Esophagus muscularis mucosa (tissue), 4 donors: ENCODE measurements around the gene CMTM5. TPM values are rescaled to one million over a fixed set of nuclear protein-coding genes. Genes with fewer than 3 reads are reported as not detected.
"Not testable (repeated sequence)": the region's sequence is repeated elsewhere in the genome, so short reads cannot be mapped to it uniquely, and the experiment has no call there.

Experiments
- DNase-seq: peaks from one replicate; pipeline ENCODE4 v3.0.0-alpha.2; 2017; ENCODE audit errors: extremely low spot score
- H3K27ac ChIP-seq, 4 donors: fragments of 200-600 bp; sonication (generic); replicated peaks in 1 of 4; 1 replicate in 3 of 4; 2 replicates in 1 of 4; pipeline ENCODE4 v1.5.1; 2016 to 2019; ENCODE audit warnings: mild to moderate bottlenecking in 1 of 4
- H3K27me3 ChIP-seq, 4 donors: fragments of 200-600 bp; sonication (generic); one replicate each; pipeline versions ENCODE4 v1.5.1 to v1.6.0; 2016 to 2019
- H3K36me3 ChIP-seq, 4 donors: fragments of 200-600 bp; sonication (generic); one replicate each; pipeline ENCODE4 v1.5.1; 2016 to 2019
- H3K4me1 ChIP-seq, 4 donors: fragments of 200-600 bp; sonication (generic); one replicate each; pipeline ENCODE4 v1.5.1; 2016 to 2019
- H3K4me3 ChIP-seq, 4 donors: fragments of 200-600 bp; sonication (generic); 1 replicate in 2 of 4; 2 replicates in 2 of 4; pipeline ENCODE4 v1.5.1; 2016 to 2019; ENCODE audit warnings: mild to moderate bottlenecking in 4 of 4, moderate library complexity in 1 of 4
- H3K9me3 ChIP-seq, 4 donors: fragments of 200-600 bp; sonication (generic); 1 replicate in 3 of 4; 2 replicates in 1 of 4; pipeline ENCODE4 v1.5.1; 2016 to 2019
- EP300 ChIP-seq: sonication (generic); formaldehyde crosslinking; IDR thresholded peaks from one replicate; pipeline ENCODE4 v1.6.1; 2017; ENCODE audit warnings: antibody characterized with exemption
- POLR2A ChIP-seq: fragments of 450-650 bp; IDR thresholded peaks from one replicate; pipeline ENCODE4 v1.6.1; 2017; ENCODE audit warnings: antibody characterized with exemption, moderate library complexity, mild to moderate bottlenecking, low read depth
- POLR2AphosphoS5 ChIP-seq, 2 donors: sonication (generic); formaldehyde crosslinking; IDR thresholded peaks; one replicate each; pipeline ENCODE4 v1.6.1; 2017; ENCODE audit warnings: antibody characterized with exemption in 2 of 2
- WGBS: methylation state at CpG from one replicate; pipeline ENCODE4 v1.1.5; 2018; 5-methylcytosine and 5-hydroxymethylcytosine counted together
- intact Hi-C: fragments of 100-400 bp; cut with DNase I; formaldehyde crosslinking; loops from one replicate; pipeline ENCODE4 v1.15.1; 2023
- small RNA-seq, 3 donors: library from RNA; depleted of rRNA; stranded (forward); fragments of <200 nt; gene quantifications; one replicate each; pipeline ENCODE3, GENCODE V24; 2016
- total RNA-seq, 4 donors: library from RNA; depleted of rRNA; stranded (reverse); fragments of >200 nt; gene quantifications; one replicate each; pipeline versions ENCODE4 v1.1.0 to v1.2.1, GENCODE V29; 2016
- TF ChIP-seq, protein P1 (sequence below), 3 experiments: fragments of 200-600 bp in 2 of 3; fragments of 450-650 bp in 1 of 3; sonication (generic) in 2 of 3; IDR thresholded peaks; one replicate each; pipeline ENCODE4 v1.5.1; 2017 to 2019; ENCODE audit warnings: antibody characterized with exemption in 3 of 3, mild to moderate bottlenecking in 2 of 3, moderate library complexity in 1 of 3

CMTM5 gene
- total RNA-seq, 4 donors from 2014 or later = 0.78 to 2.9 (median 1.9) TPM

DNA sequence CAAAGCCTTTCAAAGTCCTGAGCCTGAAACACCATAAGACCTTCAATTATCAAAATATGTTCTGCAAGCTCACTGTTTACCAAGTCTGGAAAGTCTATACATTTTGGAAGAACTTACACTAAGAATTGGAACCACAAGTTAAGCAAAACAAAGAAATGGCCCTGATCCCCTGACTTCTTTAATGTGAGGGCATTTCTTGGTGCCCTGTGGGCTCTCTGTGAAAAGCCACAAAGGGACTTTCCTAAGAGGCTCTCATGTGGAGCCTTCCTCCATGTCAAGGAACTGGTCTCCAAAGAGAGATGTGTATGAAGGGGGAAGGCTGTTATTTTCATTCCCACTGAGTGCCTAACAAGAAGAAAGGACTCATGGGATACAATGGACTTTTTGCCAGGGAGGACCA is 44.7 kb downstream of the CMTM5 start:
- Histone ChIP-seq H3K4me1 (no peaks in the 10 kb centered on the region), H3K4me3 (no peak overlapping the region), H3K27ac (no peak overlapping the region), H3K36me3 (peaks cover 0 to 62% (median 0%) of the 10 kb centered on the region in 4 donors), H3K9me3 (no peaks in the 10 kb centered on the region), H3K27me3 (no peaks in the 10 kb centered on the region)
- DNase-seq = no peak
- intact Hi-C loops = no loop called here
- TF ChIP-seq POLR2A (no peak), POLR2AphosphoS5 (IDR thresholded peaks at IDR 0.05) (no peak), EP300 (no peak)
- TF ChIP-seq, protein P1, sequence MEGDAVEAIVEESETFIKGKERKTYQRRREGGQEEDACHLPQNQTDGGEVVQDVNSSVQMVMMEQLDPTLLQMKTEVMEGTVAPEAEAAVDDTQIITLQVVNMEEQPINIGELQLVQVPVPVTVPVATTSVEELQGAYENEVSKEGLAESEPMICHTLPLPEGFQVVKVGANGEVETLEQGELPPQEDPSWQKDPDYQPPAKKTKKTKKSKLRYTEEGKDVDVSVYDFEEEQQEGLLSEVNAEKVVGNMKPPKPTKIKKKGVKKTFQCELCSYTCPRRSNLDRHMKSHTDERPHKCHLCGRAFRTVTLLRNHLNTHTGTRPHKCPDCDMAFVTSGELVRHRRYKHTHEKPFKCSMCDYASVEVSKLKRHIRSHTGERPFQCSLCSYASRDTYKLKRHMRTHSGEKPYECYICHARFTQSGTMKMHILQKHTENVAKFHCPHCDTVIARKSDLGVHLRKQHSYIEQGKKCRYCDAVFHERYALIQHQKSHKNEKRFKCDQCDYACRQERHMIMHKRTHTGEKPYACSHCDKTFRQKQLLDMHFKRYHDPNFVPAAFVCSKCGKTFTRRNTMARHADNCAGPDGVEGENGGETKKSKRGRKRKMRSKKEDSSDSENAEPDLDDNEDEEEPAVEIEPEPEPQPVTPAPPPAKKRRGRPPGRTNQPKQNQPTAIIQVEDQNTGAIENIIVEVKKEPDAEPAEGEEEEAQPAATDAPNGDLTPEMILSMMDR (IDR thresholded peaks at IDR 0.05) = no peak

DNA sequence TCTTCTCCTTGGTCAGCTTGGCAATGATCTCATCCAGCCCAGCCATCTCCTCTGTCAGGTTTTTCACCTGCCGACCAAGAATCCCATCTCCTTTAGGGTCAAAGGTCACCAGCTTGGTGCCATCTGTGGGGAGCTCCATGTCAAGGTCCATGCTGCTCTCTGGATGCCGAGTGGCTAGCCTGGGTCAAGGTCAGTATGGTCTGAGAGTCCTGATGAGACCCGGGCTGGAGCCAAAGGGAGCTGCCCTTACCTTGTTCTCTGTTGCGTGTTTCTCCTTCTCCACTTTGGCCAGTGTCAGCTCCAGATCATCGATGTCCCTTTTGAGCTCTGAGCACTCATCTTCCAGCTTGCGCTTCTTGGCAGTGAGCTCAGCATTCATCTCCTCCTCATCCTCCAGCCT is 46.8 kb downstream of the CMTM5 start:
- no peak for DNase-seq
- intact Hi-C loops = no loop called here
- Histone ChIP-seq H3K27ac (no peak overlapping the region), H3K4me1 (no peaks in the 10 kb centered on the region), H3K27me3 (no peaks in the 10 kb centered on the region), H3K4me3 (no peak overlapping the region), H3K9me3 (no peaks in the 10 kb centered on the region), H3K36me3 (peaks cover 0 to 42% (median 0%) of the 10 kb centered on the region in 4 donors)
- TF ChIP-seq, protein P1 (IDR thresholded peaks at IDR 0.05) = no peak
- TF ChIP-seq POLR2AphosphoS5 (IDR thresholded peaks at IDR 0.05) = no peak
- TF ChIP-seq POLR2A = no peak
- WGBS = 81% methylated on average over 6 of the region's 6 CpGs

DNA sequence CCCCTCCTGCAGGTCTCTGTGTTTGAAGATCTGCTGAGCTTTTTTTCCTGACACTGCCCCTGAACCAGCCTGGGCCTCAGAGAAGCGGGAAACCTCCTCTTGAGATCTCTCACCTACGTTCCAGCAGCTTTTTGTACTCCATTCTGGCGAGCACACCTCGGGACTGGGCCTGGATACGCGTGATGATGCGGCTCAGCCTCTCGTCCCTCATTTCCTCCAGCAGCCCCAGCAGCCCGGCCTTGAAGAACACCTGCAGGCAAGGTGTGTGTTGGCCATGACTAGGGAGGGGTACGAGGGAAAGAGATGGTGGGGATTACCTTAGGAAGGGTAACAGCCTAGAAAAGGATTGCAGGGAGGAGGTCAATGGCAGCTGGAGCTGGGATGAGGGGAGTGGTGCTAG is 48.3 kb downstream of the CMTM5 start:
- no peaks in the 10 kb centered on the region for H3K9me3 ChIP-seq
- 80% methylated on average over 10 of the region's 10 CpGs for WGBS
- TF ChIP-seq POLR2A (no peak), EP300 (no peak), POLR2AphosphoS5 (IDR thresholded peaks at IDR 0.05) (no peak)
- TF ChIP-seq, protein P1 (IDR thresholded peaks at IDR 0.05) = no peak
- H3K36me3 ChIP-seq = peaks cover 0 to 30% (median 0%) of the 10 kb centered on the region in 4 donors
- no peak overlapping the region for H3K27ac ChIP-seq
- H3K4me3 ChIP-seq = no peak overlapping the region
- intact Hi-C loops = no loop called here
- DNase-seq = no peak
- H3K4me1 ChIP-seq = no peaks in the 10 kb centered on the region
- no peaks in the 10 kb centered on the region for H3K27me3 ChIP-seq

DNA sequence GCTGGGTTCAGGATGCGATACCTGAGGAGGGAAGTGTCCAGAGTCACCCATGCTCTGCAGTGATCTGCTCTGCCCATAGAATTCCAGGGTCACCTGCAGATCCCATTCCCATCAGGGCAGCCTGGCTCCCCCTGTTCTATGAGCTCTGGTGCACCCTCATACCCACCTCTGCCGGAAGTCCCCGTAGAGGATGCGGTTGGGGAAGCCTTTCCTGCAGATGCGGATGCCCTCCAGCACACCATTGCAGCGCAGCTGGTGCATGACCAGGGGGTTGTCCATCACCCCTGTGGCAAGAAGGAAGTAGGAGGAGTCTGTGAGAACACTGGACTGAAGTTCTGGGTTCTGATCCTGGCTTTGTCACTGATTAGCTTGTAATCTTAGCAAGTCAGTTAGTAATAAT is 49.0 kb downstream of the CMTM5 start:
- H3K9me3 ChIP-seq, H3K27ac ChIP-seq, intact Hi-C loops, H3K27me3 ChIP-seq, H3K4me1 ChIP-seq, DNase-seq, H3K4me3 ChIP-seq: not testable (repeated sequence)
- H3K36me3 ChIP-seq = peaks cover 0 to 24% (median 0%) of the 10 kb centered on the region in 4 donors
- 100% methylated on average over 1 of the region's 6 CpGs for WGBS

DNA sequence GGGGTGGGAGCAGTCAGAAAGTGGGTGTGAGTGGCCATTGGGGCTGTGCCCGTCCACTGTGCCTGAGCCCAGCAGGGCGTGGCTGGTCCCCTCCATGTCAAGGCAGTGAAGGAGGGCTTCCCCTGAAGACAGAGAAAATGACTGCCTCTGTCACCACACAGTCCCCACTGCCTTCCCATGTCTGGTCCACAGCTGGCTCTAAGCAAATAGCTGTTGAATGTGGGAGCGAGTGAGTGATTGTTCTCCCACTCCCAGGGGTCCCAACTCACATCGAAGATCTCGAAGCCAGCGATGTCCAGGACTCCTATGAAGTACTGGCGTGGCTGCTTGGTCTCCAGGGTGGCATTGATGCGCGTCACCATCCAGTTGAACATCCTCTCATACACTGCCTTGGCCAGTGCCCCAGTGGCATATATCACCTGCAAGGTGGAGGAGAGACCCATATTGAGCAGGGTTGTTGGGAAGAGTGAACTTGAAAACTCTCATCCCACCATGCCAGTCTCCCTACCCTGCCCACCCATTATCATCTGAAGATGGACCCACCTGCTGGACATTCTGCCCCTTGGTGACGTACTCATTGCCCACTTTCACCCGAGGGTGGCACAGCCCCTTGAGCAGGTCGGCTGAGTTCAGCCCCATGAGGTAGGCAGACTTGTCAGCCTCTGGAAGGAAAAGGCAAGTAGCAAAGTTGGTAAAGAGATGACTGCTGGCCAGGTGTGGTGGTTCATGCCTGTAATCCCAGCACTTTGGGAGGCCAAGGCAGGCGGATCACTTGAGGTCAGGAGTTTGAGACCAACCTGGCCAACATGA is 52.0 kb downstream of the CMTM5 start:
- intact Hi-C loops = no loop called here
- WGBS = 90% methylated on average over 12 of the region's 13 CpGs
- H3K27me3 ChIP-seq = no peaks in the 10 kb centered on the region
- H3K27ac ChIP-seq = no peak overlapping the region
- no peaks in the 10 kb centered on the region for H3K9me3 ChIP-seq
- no peak overlapping the region for H3K4me3 ChIP-seq
- no peaks in the 10 kb centered on the region for H3K4me1 ChIP-seq
- no peak for TF ChIP-seq POLR2A
- no peak for TF ChIP-seq POLR2AphosphoS5 (IDR thresholded peaks at IDR 0.05)
- TF ChIP-seq, protein P1 (IDR thresholded peaks at IDR 0.05) = no peak
- TF ChIP-seq EP300 = no peak
- no peak for DNase-seq
- H3K36me3 ChIP-seq = no peaks in the 10 kb centered on the region

Small RNA genes within 50 kb of the gene (small RNA-seq; reads per million reads assigned to genes)
- gene MIR208A = 0 reads per million in 3 donors
- gene MIR208B = 0 reads per million in 3 donors

Other genes starting within 250 kb of the CMTM5 start
- 10 to 100 TPM; 19.5 to 48.3 (median 32.5) TPM for gene SLC7A8, start 193.4 kb upstream of the CMTM5 start, total RNA-seq
- gene RNF212B, start 139.1 kb upstream of the CMTM5 start, total RNA-seq = under 1 TPM in 1 of 4 donors, not detected in 3; 0.33 TPM
- gene HOMEZ, start 90.9 kb upstream of the CMTM5 start, total RNA-seq = 10 to 100 TPM in 3 of 4 donors, 1 to 10 TPM in 1; 8.3 to 14.2 (median 12.4) TPM
- 1 to 10 TPM; 5.4 to 6.3 (median 5.5) TPM for gene PPP1R3E, start 74.2 kb upstream of the CMTM5 start, total RNA-seq
- 100 to 1,000 TPM in 3 of 4 donors, 10 to 100 TPM in 1; 92.8 to 132 (median 121) TPM for gene BCL2L2, start 70.2 kb upstream of the CMTM5 start, total RNA-seq
- 10 to 100 TPM; 44.6 to 68.1 (median 53.9) TPM for gene PABPN1, start 55.6 kb upstream of the CMTM5 start, total RNA-seq
- 10 to 100 TPM; 12.5 to 36.9 (median 24.9) TPM for gene SLC22A17, start 24.2 kb upstream of the CMTM5 start, total RNA-seq
- 10 to 100 TPM; 10.1 to 21.4 (median 12.8) TPM for gene EFS, start 11.9 kb upstream of the CMTM5 start, total RNA-seq
- not detected for gene IL25, start 4.2 kb upstream of the CMTM5 start, total RNA-seq
- under 1 TPM in 3 of 4 donors, not detected in 1; under 0.01 to 0.06 (median under 0.01) TPM for gene MYH6, start 31.2 kb downstream of the CMTM5 start, total RNA-seq
- gene MYH7, start 58.6 kb downstream of the CMTM5 start, total RNA-seq = under 1 TPM in 2 of 4 donors, not detected in 2; 0.11 to 0.26 TPM
- gene NGDN, start 92.7 kb downstream of the CMTM5 start, total RNA-seq = 10 to 100 TPM; 21.6 to 43.2 (median 34.0) TPM
- 1 to 10 TPM in 3 of 4 donors, under 1 TPM in 1; 0.50 to 1.8 (median 1.2) TPM for gene ZFHX2, start 174.7 kb downstream of the CMTM5 start, total RNA-seq
- gene THTPA, start 179.2 kb downstream of the CMTM5 start, total RNA-seq = 10 to 100 TPM; 18.3 to 20.0 (median 19.7) TPM
- gene AP1G2, start 190.7 kb downstream of the CMTM5 start, total RNA-seq = 10 to 100 TPM; 15.9 to 30.2 (median 20.0) TPM
- gene JPH4, start 201.7 kb downstream of the CMTM5 start, total RNA-seq = 1 to 10 TPM in 3 of 4 donors, under 1 TPM in 1; 0.83 to 2.8 (median 2.0) TPM